K562 (cell line): ENCODE measurements around the gene CEBPE. TPM values are rescaled to one million over a fixed set of nuclear protein-coding genes. Genes with fewer than 3 reads are reported as not detected.
A peak's percentile ranks its signal among the peaks of the same experiment; 100 is the strongest.

ENCODE experiments used
- CXXC5 ChIP-seq: fragments of 250-450 bp; sonication (Bioruptor Pico); IDR thresholded peaks from 2 replicates; pipeline ENCODE4 v1.8.0; 2022; ENCODE audit warnings: inconsistent platforms, mild to moderate bottlenecking, moderate library complexity
- DNMT1 ChIP-seq: fragments of 450-650 bp; IDR thresholded peaks from 2 replicates; pipeline ENCODE4 v1.6.1; 2016; ENCODE audit warnings: antibody characterized with exemption, mild to moderate bottlenecking
- E4F1 ChIP-seq: fragments of 250-450 bp; sonication (Bioruptor Pico); IDR thresholded peaks from 2 replicates; pipeline ENCODE4 v1.5.0; 2021; ENCODE audit warnings: mild to moderate bottlenecking, borderline replicate concordance
- EGR1 ChIP-seq: fragments of 450-650 bp; conservative IDR thresholded peaks from 2 replicates; pipeline ENCODE4 v1.6.1; 2017; ENCODE audit warnings: mild to moderate bottlenecking
- HMG20B ChIP-seq: fragments of 250-450 bp; sonication (Bioruptor Pico); IDR thresholded peaks from 2 replicates; pipeline ENCODE4 v1.5.0; 2021; ENCODE audit warnings: mild to moderate bottlenecking
- HMGN3 ChIP-seq: IDR thresholded peaks from 2 replicates; pipeline ENCODE4 v1.6.1; 2011; ENCODE audit warnings: borderline replicate concordance, low read depth, mild to moderate bottlenecking, mixed read lengths, low read length; ENCODE audit not compliant: insufficient read length; ENCODE audit errors: extremely low read depth
- KHSRP ChIP-seq: fragments of 450-650 bp; IDR thresholded peaks from 2 replicates; pipeline ENCODE4 v1.6.1; 2017
- MED1 ChIP-seq: sonication (generic); formaldehyde crosslinking; IDR thresholded peaks from 2 replicates; pipeline ENCODE4 v1.8.1; 2023; ENCODE audit warnings: missing genetic modification reagents, borderline replicate concordance
- MYNN ChIP-seq, 2 experiments: sonication (generic); formaldehyde crosslinking in 1 of 2; IDR thresholded peaks; 2 replicates each; pipeline versions ENCODE4 v1.5.0 to v1.6.1; 2016 to 2020; ENCODE audit warnings: antibody characterized with exemption in 1 of 2, missing genetic modification reagents in 1 of 2
- POLR2G ChIP-seq: fragments of 200-400 bp; formaldehyde crosslinking; IDR thresholded peaks from 2 replicates; pipeline ENCODE4 v1.6.1; 2017; ENCODE audit warnings: low read depth, mild to moderate bottlenecking, antibody characterized with exemption, low read length, moderate library complexity
- RAD51 ChIP-seq: fragments of 450-650 bp; IDR thresholded peaks from 2 replicates; pipeline ENCODE4 v1.7.1; 2016; ENCODE audit warnings: low read depth, mild to moderate bottlenecking, borderline replicate concordance
- RCOR1 ChIP-seq, 2 experiments: IDR thresholded peaks; 2 replicates each; pipeline ENCODE4 v1.6.1; 2012; ENCODE audit warnings: low read depth in 2 of 2, low read length in 2 of 2, borderline replicate concordance in 1 of 2, improper control_type of control experiment in 1 of 2
- SNRNP70 ChIP-seq: fragments of 200-400 bp; formaldehyde crosslinking; optimal IDR thresholded peaks from 2 replicates; pipeline ENCODE3; 2017; ENCODE audit warnings: low read depth, low read length
- SOX6 ChIP-seq: fragments of 450-650 bp; IDR thresholded peaks from 2 replicates; pipeline ENCODE4 v1.6.1; 2014; ENCODE audit warnings: mild to moderate bottlenecking
- STAT5B ChIP-seq: fragments of 250-450 bp; sonication (Bioruptor Pico); IDR thresholded peaks from 2 replicates; pipeline ENCODE4 v1.8.0; 2021; ENCODE audit warnings: mild to moderate bottlenecking, inconsistent platforms
- ZEB2 ChIP-seq: fragments of 450-650 bp; IDR thresholded peaks from 2 replicates; pipeline ENCODE4 v1.6.1; 2016
- ZNF121 ChIP-seq: sonication (generic); formaldehyde crosslinking; conservative IDR thresholded peaks from 2 replicates; pipeline ENCODE4 v1.8.0; 2022; ENCODE audit warnings: missing genetic modification reagents
- ZNF431 ChIP-seq: sonication (generic); formaldehyde crosslinking; IDR thresholded peaks from 2 replicates; pipeline ENCODE4 v1.8.0; 2022; ENCODE audit warnings: mild to moderate bottlenecking, missing genetic modification reagents
- ZNF436 ChIP-seq: fragments of 250-450, 450-650 bp; sonication (Bioruptor Pico); formaldehyde crosslinking; IDR thresholded peaks from 2 replicates; pipeline ENCODE4 v1.7.0; 2020; ENCODE audit warnings: mild to moderate bottlenecking
- ZNF511 ChIP-seq: sonication (generic); formaldehyde crosslinking; IDR thresholded peaks from 2 replicates; pipeline ENCODE4 v1.8.0; 2022; ENCODE audit warnings: mild to moderate bottlenecking, missing genetic modification reagents
- ZNF583 ChIP-seq: fragments of 250-450 bp; sonication (Bioruptor Pico); IDR thresholded peaks from 2 replicates; pipeline ENCODE4 v1.4.0; 2020
- ZNF717 ChIP-seq: fragments of 250-450 bp; sonication (Bioruptor Pico); IDR thresholded peaks from 2 replicates; pipeline ENCODE4 v1.5.0; 2021
- polyA plus RNA-seq, 8 experiments: library from polyadenylated mRNA; depleted of rRNA in 4 of 8; stranded (reverse) in 5 of 8; unstranded in 3 of 8; fragments of >200 nt; fragmentation: Nextera tagmentation in 2 of 8; fragmentation: Illumina TruSeq in 1 of 8; extraction: Ambion mirVana in 2 of 8; extraction: Trizol in 1 of 8; gene quantifications; 2 replicates each; pipeline versions ENCODE4 v1.2.1 to v1.2.3, GENCODE V29; 2011 to 2014; ENCODE audit warnings: inconsistent platforms in 1 of 8, missing spikeins in 1 of 8
- total RNA-seq, 7 experiments: library from RNA; depleted of rRNA in 6 of 7; stranded (reverse); fragments of >200 nt in 6 of 7; fragmentation: Illumina TruSeq in 2 of 7; extraction: Trizol in 2 of 7; gene quantifications; 2 replicates each; pipeline versions ENCODE4 v1.2.1 to v1.2.3, GENCODE V29; 2011 to 2021; ENCODE audit warnings: low replicate concordance in 1 of 7
- TF ChIP-seq, protein P1 (sequence below), 2 experiments: fragments of 450-650 bp in 1 of 2; IDR thresholded peaks; 2 replicates each; pipeline ENCODE4 v1.6.1; 2011 to 2017; ENCODE audit warnings: low read depth in 2 of 2, antibody characterized with exemption in 1 of 2, borderline replicate concordance in 1 of 2, low read length in 1 of 2, mild to moderate bottlenecking in 1 of 2, mixed read lengths in 1 of 2; ENCODE audit not compliant: control insufficient read depth in 1 of 2

Gene CEBPE
- total and polyA plus RNA-seq, 9 of the 15 experiments (the other 6 are each of a cell fraction or from before 2014, with no cell fraction given), result 0.09 to 0.15 (median 0.13) TPM; not detected in 6

GRCh38 chr14:23120541-23121251 is 1.6 kb upstream of the CEBPE start (continued):
- TF ChIP-seq MYNN (IDR thresholded peaks at IDR 0.05), result peak; percentile 81
- no peak for TF ChIP-seq MYNN (CRISPR knock-in tag; IDR thresholded peaks at IDR 0.05)
- no peak for TF ChIP-seq E4F1
- no peak for TF ChIP-seq POLR2G
- no peak for TF ChIP-seq ZNF121 (CRISPR knock-in tag)
- no peak for TF ChIP-seq ZNF431 (CRISPR knock-in tag)
- no peak for TF ChIP-seq EGR1
- TF ChIP-seq ZNF436 (CRISPR knock-in tag), result no peak
- TF ChIP-seq DNMT1, result no peak
- no peak for TF ChIP-seq HMG20B (CRISPR knock-in tag)
- TF ChIP-seq SOX6, result peak; percentile 81
- no peak for TF ChIP-seq HMGN3
- no peak for TF ChIP-seq RAD51
- TF ChIP-seq ZNF511, result no peak
- TF ChIP-seq, protein P1, sequence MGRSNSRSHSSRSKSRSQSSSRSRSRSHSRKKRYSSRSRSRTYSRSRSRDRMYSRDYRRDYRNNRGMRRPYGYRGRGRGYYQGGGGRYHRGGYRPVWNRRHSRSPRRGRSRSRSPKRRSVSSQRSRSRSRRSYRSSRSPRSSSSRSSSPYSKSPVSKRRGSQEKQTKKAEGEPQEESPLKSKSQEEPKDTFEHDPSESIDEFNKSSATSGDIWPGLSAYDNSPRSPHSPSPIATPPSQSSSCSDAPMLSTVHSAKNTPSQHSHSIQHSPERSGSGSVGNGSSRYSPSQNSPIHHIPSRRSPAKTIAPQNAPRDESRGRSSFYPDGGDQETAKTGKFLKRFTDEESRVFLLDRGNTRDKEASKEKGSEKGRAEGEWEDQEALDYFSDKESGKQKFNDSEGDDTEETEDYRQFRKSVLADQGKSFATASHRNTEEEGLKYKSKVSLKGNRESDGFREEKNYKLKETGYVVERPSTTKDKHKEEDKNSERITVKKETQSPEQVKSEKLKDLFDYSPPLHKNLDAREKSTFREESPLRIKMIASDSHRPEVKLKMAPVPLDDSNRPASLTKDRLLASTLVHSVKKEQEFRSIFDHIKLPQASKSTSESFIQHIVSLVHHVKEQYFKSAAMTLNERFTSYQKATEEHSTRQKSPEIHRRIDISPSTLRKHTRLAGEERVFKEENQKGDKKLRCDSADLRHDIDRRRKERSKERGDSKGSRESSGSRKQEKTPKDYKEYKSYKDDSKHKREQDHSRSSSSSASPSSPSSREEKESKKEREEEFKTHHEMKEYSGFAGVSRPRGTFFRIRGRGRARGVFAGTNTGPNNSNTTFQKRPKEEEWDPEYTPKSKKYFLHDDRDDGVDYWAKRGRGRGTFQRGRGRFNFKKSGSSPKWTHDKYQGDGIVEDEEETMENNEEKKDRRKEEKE (IDR thresholded peaks at IDR 0.05; ENCODE audit: borderline replicate concordance in 1 of 2, control insufficient read depth in 1 of 2, low read depth in 2 of 2, low read length in 1 of 2), result no peak
- TF ChIP-seq ZEB2, result no peak
- no peak for TF ChIP-seq SNRNP70
- no peak for TF ChIP-seq ZNF717 (CRISPR knock-in tag)
- TF ChIP-seq RCOR1 (IDR thresholded peaks at IDR 0.05; ENCODE audit: borderline replicate concordance in 1 of 2, low read depth in 2 of 2, low read length in 2 of 2), result peak in 1 of 2 experiments; percentile 75
- TF ChIP-seq ZNF583 (CRISPR knock-in tag), result no peak
- no peak for TF ChIP-seq KHSRP
- no peak for TF ChIP-seq MED1 (CRISPR knock-in tag)
- no peak for TF ChIP-seq STAT5B (CRISPR knock-in tag)
- peak; percentile 43 for TF ChIP-seq CXXC5 (CRISPR knock-in tag)
